Heart right ventricle (tissue), 16 donors: ENCODE data around the gene DDX10. TPM values are rescaled to one million over a fixed set of nuclear protein-coding genes. Genes with fewer than 3 reads are reported as not detected.

Experiments
- ATAC-seq, 8 donors: fragments of 200-7000 bp; cut with Tn5 transposase; one replicate each; pipeline ENCODE4 v1.9.1; 2020; ENCODE audit warnings: mild to moderate bottlenecking in 8 of 8, moderate library complexity in 8 of 8, moderate number of reproducible peaks in 1 of 8
- DNase-seq, 2 donors: peaks; one replicate each; pipeline ENCODE4 v3.0.0-alpha.2; 2020
- H3K27ac ChIP-seq, 10 donors: fragments of 200-600 bp; sonication (generic) in 2 of 10; one replicate each; pipeline versions ENCODE4 v1.5.0 to v1.8.0; 2020 to 2022; ENCODE audit warnings: mild to moderate bottlenecking in 3 of 10
- H3K27me3 ChIP-seq, 7 donors: fragments of 200-600 bp; one replicate each; pipeline ENCODE4 v1.8.0; 2021 to 2022; ENCODE audit warnings: mild to moderate bottlenecking in 2 of 7
- H3K36me3 ChIP-seq, 9 donors: fragments of 200-600 bp; sonication (generic) in 1 of 9; one replicate each; pipeline versions ENCODE4 v1.5.0 to v1.8.0; 2020 to 2022; ENCODE audit warnings: mild to moderate bottlenecking in 2 of 9
- H3K4me1 ChIP-seq, 9 donors: fragments of 200-600 bp; sonication (generic) in 1 of 9; one replicate each; pipeline versions ENCODE4 v1.5.0 to v1.8.0; 2020 to 2022; ENCODE audit warnings: mild to moderate bottlenecking in 4 of 9
- H3K4me3 ChIP-seq, 10 donors: fragments of 200-600 bp; sonication (generic) in 2 of 10; one replicate each; pipeline versions ENCODE4 v1.5.0 to v1.8.0; 2020 to 2022; ENCODE audit warnings: mild to moderate bottlenecking in 7 of 10, moderate library complexity in 2 of 10
- H3K9me3 ChIP-seq, 11 donors: fragments of 200-600 bp in 10 of 11; sonication (generic) in 2 of 11; one replicate each; pipeline versions ENCODE4 v1.5.0 to v1.8.0; 2013 to 2022; ENCODE audit warnings: mild to moderate bottlenecking in 2 of 11, control low read depth in 1 of 11, moderate library complexity in 1 of 11
- WGBS, 2 donors: extraction: QIAGEN DNeasy Blood & Tissue Kit; methylation state at CpG; one replicate each; pipeline ENCODE4 v1.1.7; 2013; ENCODE audit warnings: inconsistent platforms in 1 of 2; 5-methylcytosine and 5-hydroxymethylcytosine counted together
- intact Hi-C, 10 donors: fragments of 100-400 bp; cut with DNase I; formaldehyde crosslinking; loops; one replicate each; pipeline versions ENCODE4 v1.11.1 to v1.14.2; 2022
- polyA plus RNA-seq, 2 donors: library from polyadenylated mRNA; stranded (reverse); fragments of 200-250 nt; gene quantifications; one replicate each; pipeline ENCODE4 v1.2.3, GENCODE V29; 2013
- total RNA-seq, 10 donors: library from RNA; stranded (reverse); fragmentation: NEBNext Ultra II Directional in 3 of 10; extraction: Animal tissue kit (Norgen Biotek cat#: 25700) in 3 of 10; gene quantifications; one replicate each; pipeline versions ENCODE4 v1.2.1 to v1.2.4, GENCODE V29; 2021 to 2023
- TF ChIP-seq, protein P1 (sequence below), 9 donors: fragments of 200-600 bp; sonication (generic) in 2 of 9; IDR thresholded peaks; one replicate each; pipeline versions ENCODE4 v1.5.0 to v1.8.0; 2021 to 2022; ENCODE audit warnings: antibody characterized with exemption in 9 of 9, mild to moderate bottlenecking in 5 of 9, moderate library complexity in 1 of 9
- donor health status: Arrhythmogenic right ventricular cardiomyopathy.
- donor health status: ischemic (EF 13 %, LVEDD 7.1; RV severe dilation, severe dysfunction).
- donor health status: healthy with polysubstance abuse.
- donor health status: DM: no; HTN: yes; CAD: no.
- donor health status: DM: no; HTN: no; CAD: no.
- donor health status: ischemic (EF 25% LVEDD 6.9; RV normal size, moderate dysfunction).
- donor health status: ischemic (EF 25% LVEDD 5.7; RV mildly dilated, moderate dysfunction).
- donor health status: healthy.
- donor health status: DM: yes; HTN: yes; CAD: no.
- donor health status: Ischemic cardiomyopathy.
- donor health status: ischemic (EF 35%, LVEDD 5.7; RV mildly dilated, moderate dysfunction).
- donor health status: nonischemic (EF 11% LVEDD 7.7; RV severe dilation, severe dysfunction).
- donor health status: DM: yes; HTN: yes; CAD: no.
- donor health status: PGD.
- donor health status: ischemic (EF 29% LVEDD 5.4; RV normal size, mild dysfunction).
- donor health status: nonischemic (EF 23%, LVEDD 6.1; RV moderate dilation, normal function).

Gene DDX10
- total and polyA plus RNA-seq, 12 donors, result 9.3 to 15.3 (median 11.5) TPM

- ATAC-seq (no peak), DNase-seq (no peak)
- TF ChIP-seq, protein P1, sequence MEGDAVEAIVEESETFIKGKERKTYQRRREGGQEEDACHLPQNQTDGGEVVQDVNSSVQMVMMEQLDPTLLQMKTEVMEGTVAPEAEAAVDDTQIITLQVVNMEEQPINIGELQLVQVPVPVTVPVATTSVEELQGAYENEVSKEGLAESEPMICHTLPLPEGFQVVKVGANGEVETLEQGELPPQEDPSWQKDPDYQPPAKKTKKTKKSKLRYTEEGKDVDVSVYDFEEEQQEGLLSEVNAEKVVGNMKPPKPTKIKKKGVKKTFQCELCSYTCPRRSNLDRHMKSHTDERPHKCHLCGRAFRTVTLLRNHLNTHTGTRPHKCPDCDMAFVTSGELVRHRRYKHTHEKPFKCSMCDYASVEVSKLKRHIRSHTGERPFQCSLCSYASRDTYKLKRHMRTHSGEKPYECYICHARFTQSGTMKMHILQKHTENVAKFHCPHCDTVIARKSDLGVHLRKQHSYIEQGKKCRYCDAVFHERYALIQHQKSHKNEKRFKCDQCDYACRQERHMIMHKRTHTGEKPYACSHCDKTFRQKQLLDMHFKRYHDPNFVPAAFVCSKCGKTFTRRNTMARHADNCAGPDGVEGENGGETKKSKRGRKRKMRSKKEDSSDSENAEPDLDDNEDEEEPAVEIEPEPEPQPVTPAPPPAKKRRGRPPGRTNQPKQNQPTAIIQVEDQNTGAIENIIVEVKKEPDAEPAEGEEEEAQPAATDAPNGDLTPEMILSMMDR (IDR thresholded peaks at IDR 0.05), result no peak
- Histone ChIP-seq H3K27me3 (no peaks in the 10 kb centered on the region), H3K4me3 (no peak overlapping the region), H3K27ac (no peak overlapping the region), H3K36me3 (peaks cover 0 to 30% (median 7%) of the 10 kb centered on the region in 9 donors), H3K9me3 (no peaks in the 10 kb centered on the region), H3K4me1 (peaks cover 0 to 3% (median 0%) of the 10 kb centered on the region in 9 donors)
- WGBS, 2 donors, result 95 to 96% methylated on average over 3 of the region's 3 CpGs
- intact Hi-C loops, result no loop called here
Measured at GRCh38 chr11:108838102-108838791, 173.4 kb downstream of the DDX10 start.

DNA sequence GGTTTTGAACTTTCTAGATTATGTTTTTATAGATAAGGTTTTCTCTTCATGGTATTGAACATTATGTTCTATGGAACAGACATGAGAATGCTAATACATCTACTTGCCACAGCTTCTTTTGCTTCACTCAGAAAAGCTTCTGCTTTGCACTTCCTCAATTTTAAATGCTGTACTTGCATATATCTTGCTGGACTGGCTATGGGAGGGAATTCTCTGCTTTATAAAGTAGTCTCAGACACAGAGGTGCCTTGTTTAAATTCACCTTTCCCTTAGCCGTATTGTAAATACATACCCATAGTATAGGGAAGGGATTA is 173.9 kb downstream of the DDX10 start:
- TF ChIP-seq, protein P1 (IDR thresholded peaks at IDR 0.05), result no peak
- ATAC-seq (no peak), DNase-seq (no peak)
- H3K27ac ChIP-seq, result no peak overlapping the region
- 95 to 97% methylated on average over 1 of the region's 1 CpG for WGBS, 2 donors
- intact Hi-C loops, result no loop called here
- no peak overlapping the region for H3K4me3 ChIP-seq
- no peaks in the 10 kb centered on the region for H3K9me3 ChIP-seq
- peaks cover 0 to 3% (median 0%) of the 10 kb centered on the region in 9 donors for H3K4me1 ChIP-seq
- H3K36me3 ChIP-seq, result peaks cover 0 to 30% (median 7%) of the 10 kb centered on the region in 9 donors
- no peaks in the 10 kb centered on the region for H3K27me3 ChIP-seq

DNA sequence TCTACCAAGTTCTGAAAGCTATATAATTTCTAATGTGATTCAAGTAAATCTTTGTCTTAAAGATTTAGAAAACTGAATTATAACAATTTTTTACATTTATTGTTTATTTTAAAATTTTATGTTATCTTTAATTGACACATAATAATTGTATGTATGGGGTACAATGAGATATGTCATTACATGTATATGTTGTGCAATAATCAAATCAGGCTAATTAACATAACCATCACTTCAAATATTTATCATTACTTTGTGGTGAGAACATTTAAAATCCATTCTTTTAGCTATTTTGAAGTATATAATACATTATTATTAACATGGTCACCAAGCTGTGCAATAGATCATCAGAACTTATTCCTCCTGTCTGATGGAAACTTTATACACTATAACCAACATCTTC is 181.1 kb downstream of the DDX10 start:
- Histone ChIP-seq H3K36me3 (peaks cover 0 to 11% (median 0%) of the 10 kb centered on the region in 9 donors), H3K27ac (no peak overlapping the region), H3K4me1 (no peaks in the 10 kb centered on the region), H3K27me3 (no peaks in the 10 kb centered on the region), H3K4me3 (no peak overlapping the region), H3K9me3 (no peaks in the 10 kb centered on the region)
- ATAC-seq, result no peak
- intact Hi-C loops, result no loop called here
- no peak for DNase-seq
- TF ChIP-seq, protein P1 (IDR thresholded peaks at IDR 0.05), result no peak

DNA sequence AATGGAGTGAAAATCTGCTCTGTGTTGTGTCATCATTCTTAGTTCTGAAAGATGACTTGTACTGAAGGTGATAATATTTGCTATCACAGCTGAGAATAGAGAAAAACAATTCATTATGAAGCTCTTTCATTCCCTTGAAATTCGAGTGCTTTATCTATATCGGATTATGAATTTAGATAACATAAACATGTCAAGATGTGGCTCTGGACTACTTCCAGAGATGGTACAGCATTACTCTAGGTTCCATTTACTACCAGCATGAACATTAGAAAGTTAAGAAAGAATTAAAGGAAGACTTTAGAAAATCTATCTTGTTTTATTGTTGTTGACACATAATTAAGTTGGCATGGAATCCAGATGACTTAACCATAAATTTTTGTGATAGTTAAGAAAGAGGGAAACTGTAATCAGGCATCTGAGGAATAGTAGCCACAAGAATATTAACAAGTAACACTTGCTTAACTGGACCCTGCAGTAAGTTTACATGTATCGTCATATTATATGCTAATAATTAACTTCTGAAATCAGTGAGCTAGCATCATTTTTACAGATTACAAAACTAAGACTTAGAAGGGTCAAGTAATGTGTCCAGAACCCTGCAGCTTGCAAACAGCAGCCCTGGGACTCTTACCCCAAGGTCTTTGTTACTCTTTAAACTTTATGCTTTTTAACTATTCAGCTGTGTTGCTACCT is 182.6 kb downstream of the DDX10 start:
- WGBS, 2 donors, result 48 to 58% methylated on average over 3 of the region's 3 CpGs
- H3K36me3 ChIP-seq, result peaks cover 0 to 4% (median 0%) of the 10 kb centered on the region in 9 donors
- H3K9me3 ChIP-seq, result no peaks in the 10 kb centered on the region
- DNase-seq (no peak), ATAC-seq (no peak)
- peaks cover 0 to 4% (median 0%) of the 10 kb centered on the region in 9 donors for H3K4me1 ChIP-seq
- no peak overlapping the region for H3K4me3 ChIP-seq
- TF ChIP-seq, protein P1 (IDR thresholded peaks at IDR 0.05), result no peak
- no peaks in the 10 kb centered on the region for H3K27me3 ChIP-seq
- intact Hi-C loops, result no loop called here
- no peak overlapping the region for H3K27ac ChIP-seq
